Hepatocyte (in vitro differentiated cells): Measurements from ENCODE around the gene KIF13A.

Experiments
- CTCF ChIP-seq: fragments of 200-600 bp; sonication (generic); IDR thresholded peaks from 2 replicates; pipeline ENCODE4 v1.5.1; 2016; ENCODE audit warnings: antibody characterized with exemption, mild to moderate bottlenecking; ENCODE audit not compliant: poor library complexity
- EZH2phosphoT487 ChIP-seq: fragments of 200-600 bp; sonication (generic); IDR thresholded peaks from one replicate; pipeline ENCODE4 v1.6.1; 2018; ENCODE audit warnings: antibody characterized with exemption, mild to moderate bottlenecking, low read depth, moderate library complexity; ENCODE audit not compliant: unreplicated experiment, severe bottlenecking

GRCh38 chr6:17923401-17923863, 64.0 kb downstream of the KIF13A start:
- TF ChIP-seq CTCF (no peak), EZH2phosphoT487 (no peak)
